Mesodermal cell (in vitro differentiated cells): ENCODE data around the gene KCNQ1OT1.

Source experiments
- H3K27ac ChIP-seq: 2 replicates; pipeline ENCODE4 v1.7.0; 2013; ENCODE audit warnings: mild to moderate bottlenecking, low read depth, low read length, moderate library complexity; ENCODE audit not compliant: severe bottlenecking
- H3K36me3 ChIP-seq: 2 replicates; pipeline ENCODE4 v1.7.1; 2013; ENCODE audit warnings: mild to moderate bottlenecking, low read length, moderate library complexity; ENCODE audit not compliant: control insufficient read depth, insufficient read depth
- H3K4me1 ChIP-seq: one replicate; pipeline ENCODE4 v1.7.1; 2013; ENCODE audit warnings: mild to moderate bottlenecking, low read length; ENCODE audit not compliant: insufficient read depth, control insufficient read depth, poor library complexity, severe bottlenecking
- H3K4me3 ChIP-seq: 2 replicates; pipeline ENCODE4 v1.7.0; 2013; ENCODE audit warnings: low read length, control low read depth, mild to moderate bottlenecking; ENCODE audit not compliant: insufficient read depth, poor library complexity, severe bottlenecking; ENCODE audit errors: extremely low read depth
- H3K9me3 ChIP-seq: 2 replicates; pipeline ENCODE4 v1.7.1; 2013; ENCODE audit warnings: mild to moderate bottlenecking, low read length, moderate library complexity; ENCODE audit not compliant: control insufficient read depth
- WGBS, 2 experiments: methylation state at CpG; one replicate each; pipeline ENCODE4 v1.1.5; 2013; ENCODE audit warnings: missing lambda C conversion rate in 2 of 2; ENCODE audit not compliant: insufficient coverage in 2 of 2; 5-methylcytosine and 5-hydroxymethylcytosine counted together

The KCNQ1OT1 gene

DNA sequence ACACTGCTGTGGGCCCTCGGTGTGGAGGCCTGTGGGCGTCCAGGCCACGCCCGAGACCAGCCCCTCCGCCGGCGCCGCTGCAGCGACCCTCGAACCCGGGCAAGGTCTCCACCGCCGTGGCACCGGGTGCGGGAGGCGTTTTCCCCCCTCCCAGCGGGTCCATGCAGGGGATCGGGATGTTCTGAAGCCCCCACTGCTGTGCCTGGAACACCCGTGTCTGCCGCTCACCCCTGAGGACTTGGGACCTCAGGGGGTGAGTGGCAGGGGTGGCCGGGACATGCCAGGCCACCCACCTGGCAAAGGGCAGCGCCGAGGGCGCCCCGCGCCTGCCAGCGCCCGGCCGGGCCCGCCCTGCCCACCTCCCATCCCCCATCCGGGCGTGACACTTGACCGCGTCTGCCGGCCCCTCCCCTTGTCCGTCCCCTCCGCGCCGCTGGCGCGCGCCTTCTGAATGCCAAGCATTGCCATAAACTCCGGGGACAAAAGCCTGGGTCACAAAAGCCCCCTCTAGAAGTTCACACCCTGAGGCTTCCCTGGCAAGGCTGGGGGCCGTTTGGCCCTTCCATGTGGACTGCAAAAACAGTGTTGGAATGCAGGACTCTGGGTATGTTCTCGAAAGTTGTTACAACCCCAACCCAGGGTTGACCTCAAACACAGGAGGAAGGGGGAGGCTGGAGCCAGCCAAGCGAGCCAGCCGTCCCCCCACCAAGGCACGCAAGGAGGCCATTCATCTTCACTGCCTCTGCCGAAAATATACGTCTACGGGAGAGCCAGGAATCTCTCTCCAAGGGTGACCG lies 819 bp upstream of the KCNQ1OT1 start:
- H3K27ac ChIP-seq, result peak overlapping the region; percentile 81

DNA sequence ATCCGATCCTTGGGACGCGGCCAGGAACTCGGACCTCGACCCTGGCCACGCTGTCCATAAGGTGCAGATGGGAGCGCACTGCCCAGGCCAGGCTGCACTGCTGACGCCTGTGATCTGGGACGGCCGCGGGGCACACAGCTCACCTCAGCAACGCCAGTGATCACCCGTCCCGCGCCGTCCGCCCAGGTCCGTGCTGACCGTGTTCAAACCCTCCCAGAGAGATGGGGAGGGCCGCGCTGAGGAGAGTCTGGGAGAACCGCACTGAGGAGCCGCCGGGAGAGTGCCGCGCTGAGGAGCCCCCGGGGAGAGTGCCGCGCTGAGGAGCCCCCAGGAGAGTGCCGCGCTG lies 636 bp downstream of the KCNQ1OT1 start:
- Histone ChIP-seq H3K27ac (no peak overlapping the region), H3K4me3 (peak overlapping the region; percentile 71), H3K9me3 (no peaks in the 10 kb centered on the region), H3K36me3 (peaks cover 9% of the 10 kb centered on the region), H3K4me1 (peaks cover 20% of the 10 kb centered on the region)
- 40 to 45% methylated on average over 22 to 31 of the region's 31 CpGs for WGBS, 2 experiments

More for the DNA sequence above, 819 bp upstream of the KCNQ1OT1 start:
- peaks cover 14% of the 10 kb centered on the region for H3K4me1 ChIP-seq
- H3K4me3 ChIP-seq, result peak overlapping the region; percentile 71
- peaks cover 9% of the 10 kb centered on the region for H3K36me3 ChIP-seq
- 58 to 60% methylated on average over 33 to 44 of the region's 52 CpGs for WGBS, 2 experiments
- H3K9me3 ChIP-seq, result no peaks in the 10 kb centered on the region

DNA sequence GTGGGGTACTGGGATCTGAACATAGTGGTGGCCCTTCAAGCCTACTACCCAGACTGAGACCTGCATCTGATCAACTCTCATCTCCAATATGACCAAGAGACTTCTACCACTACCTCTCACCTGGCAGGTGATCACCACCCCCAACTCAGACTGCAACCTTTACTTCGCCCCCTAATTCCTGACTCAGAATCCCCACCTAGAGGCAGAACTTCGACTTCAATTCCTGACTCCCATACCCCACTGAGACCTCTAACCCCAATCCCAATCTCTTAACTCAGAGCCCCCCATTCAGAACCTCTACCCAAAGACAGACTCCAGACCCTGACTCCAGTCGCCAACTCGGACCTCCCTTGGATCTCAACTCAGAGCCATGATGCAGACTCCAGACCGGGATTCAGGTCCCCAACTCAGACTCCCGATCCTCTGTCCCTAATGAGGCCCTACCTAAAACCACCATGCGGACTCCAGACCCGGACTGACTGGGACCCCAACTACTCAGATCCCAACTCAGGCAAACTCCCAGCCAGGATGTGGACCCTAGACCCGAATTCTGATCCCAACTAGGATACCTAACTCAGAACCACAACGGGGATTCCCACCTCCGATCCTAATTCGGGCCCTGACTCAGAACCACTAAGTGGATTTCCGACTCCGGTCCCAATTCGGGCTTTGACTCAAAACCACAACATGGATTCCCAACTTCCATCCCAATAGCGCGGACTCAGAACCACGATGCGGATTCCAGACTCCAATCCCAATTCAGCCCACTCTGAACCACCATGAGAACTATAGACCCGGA lies 1.2 kb downstream of the KCNQ1OT1 start:
- WGBS, 2 experiments, result 44 to 54% methylated on average over 19 of the region's 20 CpGs
- H3K4me1 ChIP-seq, result peaks cover 23% of the 10 kb centered on the region
- H3K36me3 ChIP-seq, result peaks cover 9% of the 10 kb centered on the region
- no peak overlapping the region for H3K27ac ChIP-seq
- no peaks in the 10 kb centered on the region for H3K9me3 ChIP-seq
- H3K4me3 ChIP-seq, result peak overlapping the region; percentile 71

- Histone ChIP-seq H3K27ac (no peak overlapping the region), H3K4me3 (peak overlapping the region; percentile 71), H3K4me1 (peaks cover 26% of the 10 kb centered on the region), H3K36me3 (peaks cover 9% of the 10 kb centered on the region), H3K9me3 (no peaks in the 10 kb centered on the region)
- 100% methylated on average over 1 of the region's 1 CpG; no CpG with 5 or more reads in 1 of the 2 experiments for WGBS, 2 experiments
Observed at GRCh38 chr11:2697866-2698265, 1.9 kb downstream of the KCNQ1OT1 start.

GRCh38 chr11:2696455-2696854 lies 3.3 kb downstream of the KCNQ1OT1 start:
- no peak overlapping the region for H3K4me3 ChIP-seq
- H3K4me1 ChIP-seq, result peaks cover 32% of the 10 kb centered on the region
- peaks cover 9% of the 10 kb centered on the region for H3K36me3 ChIP-seq
- WGBS, 2 experiments, result 80 to 93% methylated on average over 2 of the region's 5 CpGs
- no peak overlapping the region for H3K27ac ChIP-seq
- no peaks in the 10 kb centered on the region for H3K9me3 ChIP-seq

- Histone ChIP-seq H3K27ac (no peak overlapping the region), H3K4me1 (peaks cover 32% of the 10 kb centered on the region), H3K9me3 (no peaks in the 10 kb centered on the region), H3K4me3 (no peak overlapping the region), H3K36me3 (peaks cover 9% of the 10 kb centered on the region)
- 94 to 96% methylated on average over 4 to 5 of the region's 9 CpGs for WGBS, 2 experiments
Observed at GRCh38 chr11:2694995-2695939, 4.5 kb downstream of the KCNQ1OT1 start.

GRCh38 chr11:2694495-2694894 lies 5.3 kb downstream of the KCNQ1OT1 start:
- peaks cover 32% of the 10 kb centered on the region for H3K4me1 ChIP-seq
- WGBS, 2 experiments, result 89 to 96% methylated on average over 4 to 7 of the region's 7 CpGs
- H3K36me3 ChIP-seq, result peaks cover 11% of the 10 kb centered on the region
- no peaks in the 10 kb centered on the region for H3K9me3 ChIP-seq
- no peak overlapping the region for H3K4me3 ChIP-seq
- no peak overlapping the region for H3K27ac ChIP-seq

DNA sequence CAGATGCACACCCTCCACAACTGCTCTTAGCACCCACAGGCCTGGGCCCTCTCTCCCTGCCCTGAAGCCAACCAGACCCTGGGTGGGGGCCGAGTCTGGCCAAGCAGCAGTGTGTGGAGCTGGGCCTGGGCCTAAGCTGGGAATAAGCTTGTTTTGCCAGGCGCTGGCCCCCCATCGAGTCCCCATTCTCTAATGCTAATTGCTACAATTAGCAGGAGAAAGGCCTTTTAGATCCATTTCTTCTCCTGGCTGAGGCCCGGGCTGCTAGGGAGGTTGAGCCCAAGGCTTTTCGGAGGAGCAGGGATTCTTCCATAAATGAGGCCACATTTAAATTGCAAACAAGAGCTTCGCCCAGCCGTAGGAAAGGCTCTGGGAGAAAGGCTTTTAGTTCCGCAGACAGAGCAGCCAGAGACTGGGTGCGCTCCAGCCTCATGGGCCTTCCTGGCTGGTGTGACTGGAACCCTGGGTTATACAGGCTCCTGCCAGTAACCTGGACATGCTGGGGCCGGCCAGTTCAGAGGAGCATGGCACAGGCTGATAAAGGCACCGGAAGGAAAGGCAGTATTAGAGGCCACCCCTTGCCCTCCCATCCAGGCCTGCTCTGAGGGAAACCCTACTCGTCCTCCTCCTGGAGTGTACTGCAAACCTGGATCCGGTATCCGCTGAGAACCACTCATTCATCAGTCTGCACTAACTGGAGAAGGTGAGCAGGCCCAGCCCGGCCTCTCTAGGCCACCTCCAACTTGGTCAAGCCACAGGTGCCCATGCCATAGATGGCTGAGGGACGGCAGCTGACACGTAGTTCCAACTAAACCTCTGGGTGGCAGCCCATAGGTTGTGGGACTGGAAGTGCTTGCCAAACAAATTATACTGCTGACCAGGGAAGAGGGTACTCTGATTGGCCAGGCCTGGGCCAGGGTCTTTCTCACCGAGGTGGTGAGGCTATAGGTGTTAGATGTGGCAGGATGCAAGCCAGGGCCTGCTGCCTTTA lies 6.2 kb downstream of the KCNQ1OT1 start:
- Histone ChIP-seq H3K9me3 (no peaks in the 10 kb centered on the region), H3K4me1 (peaks cover 32% of the 10 kb centered on the region), H3K36me3 (peaks cover 11% of the 10 kb centered on the region), H3K27ac (no peak overlapping the region), H3K4me3 (no peak overlapping the region)
- 34 to 36% methylated on average over 17 of the region's 18 CpGs for WGBS, 2 experiments

- H3K27ac ChIP-seq, result no peak overlapping the region
- no peak overlapping the region for H3K4me3 ChIP-seq
- H3K9me3 ChIP-seq, result no peaks in the 10 kb centered on the region
- WGBS, 2 experiments, result 61 to 71% methylated on average over 3 of the region's 3 CpGs
- peaks cover 17% of the 10 kb centered on the region for H3K36me3 ChIP-seq
- peaks cover 44% of the 10 kb centered on the region for H3K4me1 ChIP-seq
Observed at GRCh38 chr11:2691991-2692875, 7.6 kb downstream of the KCNQ1OT1 start.
